HG03342 (cell line): Measurements from ENCODE around the gene ZNF302.

Source experiments
- ATAC-seq: cut with Tn5 transposase; IDR thresholded peaks from one replicate; pipeline ENCODE4 v1.9.1; 2021; ENCODE audit warnings: mild to moderate bottlenecking, moderate library complexity; ENCODE audit not compliant: unreplicated experiment

ZNF302 gene

GRCh38 chr19:34731964-34732363 lies 54.5 kb downstream of the ZNF302 start:
- no peak for ATAC-seq

GRCh38 chr19:34732612-34733211 lies 55.2 kb downstream of the ZNF302 start:
- ATAC-seq = no peak

GRCh38 chr19:34733266-34733745 lies 55.8 kb downstream of the ZNF302 start:
- ATAC-seq = peak; percentile 19

GRCh38 chr19:34733746-34734536 lies 56.5 kb downstream of the ZNF302 start, which contains the start of gene ZNF181:
Gene ZNF181 (plus strand): TSS chr19:34734243. CDS start chr19:34735038, 795 bp downstream.
- ATAC-seq = peak; percentile 68

GRCh38 chr19:34734537-34735103 lies 57.1 kb downstream of the ZNF302 start:
- no peak for ATAC-seq
